Activated T-cell treated with anti-CD3 and anti-CD28 coated beads, Interleukin-2, amount 50 U/mL, for 1 hour (primary cell): ENCODE data around the gene ENTPD1.
"Not testable (repeated sequence)": the region's sequence is repeated elsewhere in the genome, so short reads cannot be mapped to it uniquely, and the experiment has no call there.

ENCODE experiments used
- DNase-seq: peaks from one replicate; pipeline ENCODE4 v3.0.0-alpha.2; 2020

ENTPD1 gene

DNA sequence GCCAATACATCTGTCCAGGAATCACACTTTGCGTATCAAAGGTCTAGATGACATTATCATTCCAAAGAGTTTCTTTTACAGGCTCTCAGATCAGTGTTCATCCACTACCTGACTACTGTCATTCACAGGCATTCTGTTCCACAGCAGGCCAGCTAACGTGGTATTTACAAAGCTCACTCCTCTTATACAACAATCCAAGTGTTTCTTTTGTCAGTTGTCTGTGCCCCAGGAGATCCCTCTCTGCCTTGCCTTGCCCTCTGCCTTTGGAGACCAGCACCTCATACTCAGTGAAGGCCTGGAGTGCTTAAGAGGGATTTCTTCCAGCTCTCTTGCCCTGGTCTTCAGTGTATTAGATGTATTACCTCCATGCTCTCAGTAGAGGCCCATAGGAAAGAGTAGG lies 117.2 kb downstream of the ENTPD1 start:
- no peak for DNase-seq

- DNase-seq = no peak
Observed at GRCh38 chr10:95873651-95874050, 117.7 kb downstream of the ENTPD1 start.

DNA sequence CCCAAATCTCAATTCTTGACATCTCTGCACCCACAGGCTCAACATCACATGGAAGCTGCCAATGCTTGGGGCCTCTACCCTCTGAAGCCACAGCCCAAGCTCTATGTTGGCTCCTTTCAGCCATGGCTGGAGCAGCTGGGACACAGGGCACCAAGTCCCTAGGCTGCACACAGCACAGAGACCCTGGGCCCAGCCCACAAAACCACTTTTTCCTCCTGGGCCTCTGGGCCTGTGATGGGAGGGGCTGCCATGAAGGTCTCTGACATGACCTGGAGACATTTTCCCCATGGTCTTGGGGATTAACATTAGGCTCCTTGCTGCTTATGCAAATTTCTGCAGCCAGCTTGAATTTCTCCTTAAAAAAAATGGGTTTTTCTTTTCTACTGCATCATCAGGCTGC lies 118.8 kb downstream of the ENTPD1 start:
- DNase-seq = not testable (repeated sequence)

- DNase-seq = no peak
Observed at GRCh38 chr10:95876756-95877155, 120.8 kb downstream of the ENTPD1 start.

GRCh38 chr10:95877881-95878280 lies 121.9 kb downstream of the ENTPD1 start:
- no peak for DNase-seq

DNA sequence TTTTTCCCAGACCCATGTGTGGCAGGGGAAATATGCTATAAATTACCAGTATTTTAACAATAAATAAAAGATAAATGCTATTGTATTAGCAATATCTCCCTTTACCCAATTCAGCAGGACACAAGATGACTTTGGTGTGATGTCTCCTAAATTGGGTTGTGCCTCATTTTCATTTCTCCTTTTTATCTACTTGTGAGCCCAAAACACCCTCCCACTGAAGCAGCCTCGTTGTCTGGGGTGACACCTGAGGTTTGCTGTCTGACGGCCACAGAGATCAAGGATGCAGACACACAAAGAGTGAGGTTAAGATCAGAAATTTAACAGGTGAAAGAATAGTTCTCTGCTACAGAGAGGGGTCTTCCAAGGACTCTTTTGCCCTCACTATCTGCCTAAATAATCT lies 124.7 kb downstream of the ENTPD1 start:
- no peak for DNase-seq

GRCh38 chr10:95881316-95881715 lies 125.4 kb downstream of the ENTPD1 start:
- no peak for DNase-seq

GRCh38 chr10:95889830-95890229 lies 133.9 kb downstream of the ENTPD1 start:
- DNase-seq = no peak

DNA sequence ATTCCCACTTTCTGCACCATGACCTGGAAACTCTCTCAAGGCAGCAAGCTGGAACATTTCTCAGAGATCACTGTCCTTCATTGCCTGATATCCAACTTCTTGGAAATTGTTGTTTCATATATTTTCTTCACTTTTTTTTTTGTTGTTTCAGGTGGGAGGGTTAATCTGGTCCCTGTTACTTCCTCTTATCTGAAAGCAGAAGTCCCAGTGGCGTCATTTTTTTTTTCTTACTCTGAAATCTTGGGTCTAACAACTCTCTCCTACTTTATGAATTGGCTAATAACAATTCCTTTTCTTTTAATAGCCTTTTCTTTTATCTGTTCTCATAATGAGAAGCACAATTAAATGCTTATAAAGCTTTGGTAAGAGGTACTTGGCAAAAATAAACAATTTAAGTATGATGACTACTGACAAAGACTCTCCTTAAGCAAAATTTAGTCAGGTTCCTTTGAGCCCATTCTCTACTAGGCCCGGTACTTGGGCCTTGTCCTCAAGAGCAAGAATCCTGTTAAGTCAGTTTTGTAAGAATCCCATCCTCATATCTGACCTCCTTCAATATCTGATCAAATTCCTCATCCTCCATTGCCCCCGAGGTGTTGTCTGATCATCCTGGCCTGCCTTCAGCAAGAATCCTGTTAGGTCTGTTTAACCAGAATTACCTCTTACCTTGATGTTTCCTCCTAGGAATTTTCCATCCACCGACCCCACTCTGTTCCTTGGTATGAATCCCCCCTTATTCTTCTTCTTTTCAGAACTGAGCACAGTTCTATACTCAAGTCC lies 140.3 kb downstream of the ENTPD1 start:
- DNase-seq = no peak

GRCh38 chr10:95905897-95906580 lies 150.1 kb downstream of the ENTPD1 start:
- not testable (repeated sequence) for DNase-seq

DNA sequence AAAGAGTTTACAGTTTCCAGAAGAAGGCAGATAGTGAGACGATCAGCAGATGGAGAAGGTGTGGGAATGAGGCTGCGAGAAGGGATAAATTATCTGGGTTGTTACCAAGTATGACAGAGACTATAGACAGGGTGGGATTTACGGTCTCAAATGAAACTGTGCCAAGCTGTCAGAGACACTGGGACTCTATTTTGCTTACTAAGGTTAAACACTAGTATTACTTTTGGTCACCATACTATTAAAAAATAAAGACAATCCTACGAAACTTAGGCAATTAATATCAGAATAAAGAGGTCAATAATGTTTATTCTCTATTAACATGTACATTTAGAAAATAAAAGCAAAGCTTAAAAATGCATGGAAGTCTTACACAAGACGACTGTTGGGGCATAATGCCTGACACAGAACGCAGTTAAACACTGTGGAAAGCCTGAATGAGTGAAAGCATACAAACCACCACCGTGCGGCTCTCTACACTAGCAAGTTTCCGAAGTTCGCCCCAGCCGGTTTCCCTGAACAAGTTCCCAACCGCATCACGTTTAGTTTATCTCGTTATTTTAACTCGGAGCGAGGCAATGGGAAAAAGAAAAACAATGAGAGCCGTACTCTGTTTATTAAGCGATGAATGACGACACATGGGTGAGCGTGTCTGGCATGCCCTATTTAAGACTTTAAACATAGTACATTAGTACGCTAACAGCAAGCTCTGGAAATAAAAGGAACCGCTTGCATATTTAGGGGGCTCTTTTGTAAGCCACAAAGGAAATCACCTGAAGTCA lies 150.9 kb downstream of the ENTPD1 start:
- DNase-seq = peak; percentile 29

DNA sequence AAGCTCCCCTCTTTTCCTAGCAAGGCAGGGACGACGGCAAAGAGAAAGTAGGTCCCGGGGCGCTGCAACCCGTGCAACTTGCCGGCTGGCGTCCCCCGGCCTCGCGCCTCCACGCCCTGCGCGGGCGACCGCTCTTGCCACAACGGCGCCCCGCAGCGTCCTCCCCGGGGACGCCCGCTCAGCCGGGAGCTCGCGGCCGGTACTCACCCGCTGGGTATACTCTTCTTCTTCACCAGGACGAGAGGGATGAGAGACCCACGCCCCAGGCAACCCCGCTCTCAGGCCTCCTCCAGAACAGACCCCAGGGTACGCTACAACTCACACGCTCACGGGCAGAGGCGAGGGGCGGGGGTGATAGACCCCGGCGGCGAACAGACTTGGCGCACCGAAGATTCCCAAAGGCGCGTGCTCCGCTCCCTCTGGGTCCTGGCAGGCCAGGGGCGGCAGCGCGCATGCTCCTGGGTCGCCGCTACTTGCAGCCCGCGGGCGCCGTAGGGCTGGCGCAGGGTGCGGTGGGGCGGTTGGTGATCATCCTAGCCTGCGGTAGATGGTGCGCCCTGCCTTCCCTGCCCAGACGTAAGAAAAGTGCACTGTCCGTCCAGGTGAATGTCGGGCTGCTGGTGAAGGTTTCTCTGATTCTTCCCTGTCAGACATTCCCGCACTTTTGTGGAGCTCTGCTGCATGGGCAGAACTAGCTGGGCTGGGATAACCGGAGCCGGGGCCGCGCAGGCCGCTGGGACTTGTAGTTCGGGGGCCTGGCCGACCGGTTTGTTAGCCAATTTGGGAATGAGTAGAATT lies 151.7 kb downstream of the ENTPD1 start, which contains the start of gene CC2D2B:
CC2D2B (plus strand) TSS at position 520 of the 798 bp plus-strand sequence. CDS start 3,349 bp downstream, outside the sequence.
- DNase-seq = peak; percentile 68

GRCh38 chr10:95908450-95908849 lies 152.5 kb downstream of the ENTPD1 start:
- DNase-seq = no peak

DNA sequence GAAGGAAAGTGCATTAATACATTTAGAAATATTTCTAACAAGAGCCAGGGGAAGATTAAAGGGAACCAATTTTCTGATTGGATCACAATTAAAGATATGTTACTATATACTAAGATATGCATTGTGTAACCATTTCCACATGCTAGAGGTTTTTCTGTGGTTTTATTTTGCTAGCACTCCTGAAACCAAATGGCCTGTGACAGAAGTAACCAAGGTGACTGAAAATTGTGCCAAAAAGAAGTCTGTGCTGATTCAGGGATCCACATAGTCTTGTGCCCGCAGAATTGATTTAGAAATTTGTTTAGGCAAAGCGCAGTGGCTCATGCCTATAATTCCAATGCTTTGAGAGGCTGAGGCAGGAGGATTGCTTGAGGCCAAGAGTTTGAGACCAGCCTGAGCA lies 153.6 kb downstream of the ENTPD1 start:
- no peak for DNase-seq

GRCh38 chr10:95916039-95916438 lies 160.1 kb downstream of the ENTPD1 start:
- DNase-seq = not testable (repeated sequence)
